SH-SY5Y (cell line): Measurements from ENCODE around the gene DLGAP3.

Experiments used
- GATA2 ChIP-seq: IDR thresholded peaks from 2 replicates; pipeline ENCODE4 v1.6.1; 2011; ENCODE audit warnings: mild to moderate bottlenecking, low read depth, low read length
- GATA3 ChIP-seq: IDR thresholded peaks from 2 replicates; pipeline ENCODE4 v1.6.1; 2011; ENCODE audit warnings: low read depth, mild to moderate bottlenecking, low read length, moderate library complexity

- TF ChIP-seq GATA2 = no peak
- TF ChIP-seq GATA3 = no peak
These were observed 62.0 kb downstream of the DLGAP3 start for GRCh38 chr1:34867415-34867814.
